HG02763 (cell line): ENCODE data around the gene TRIM17.
A peak's percentile ranks its signal among the peaks of the same experiment; 100 is the strongest.

ENCODE experiments used
- ATAC-seq: cut with Tn5 transposase; IDR thresholded peaks from one replicate; pipeline ENCODE4 v1.9.1; 2021; ENCODE audit warnings: mild to moderate bottlenecking, moderate library complexity; ENCODE audit not compliant: unreplicated experiment

TRIM17 gene

GRCh38 chr1:228416217-228416933, at the start of gene TRIM17:
Gene TRIM17, minus strand, starts transcription at chr1:228416861. Its CDS starts 1,789 bp downstream, at chr1:228415072.
- ATAC-seq: no peak

- ATAC-seq: no peak
Observed at GRCh38 chr1:228465571-228466146, 49.0 kb upstream of the TRIM17 start.

- no peak for ATAC-seq
Observed at GRCh38 chr1:228465141-228465540, 48.5 kb upstream of the TRIM17 start.

- peak; percentile 88 for ATAC-seq
Observed at GRCh38 chr1:228464487-228464983, 47.9 kb upstream of the TRIM17 start.

GRCh38 chr1:228463559-228464455, 47.1 kb upstream of the TRIM17 start:
- ATAC-seq: peak; percentile 41

GRCh38 chr1:228463009-228463558, 46.4 kb upstream of the TRIM17 start:
- ATAC-seq: no peak

GRCh38 chr1:228462560-228462959, 45.9 kb upstream of the TRIM17 start:
- ATAC-seq: no peak

GRCh38 chr1:228460821-228461220, 44.2 kb upstream of the TRIM17 start:
- no peak for ATAC-seq

- ATAC-seq: no peak
Observed at GRCh38 chr1:228459091-228459993, 42.7 kb upstream of the TRIM17 start.

GRCh38 chr1:228457396-228458176, 40.9 kb upstream of the TRIM17 start:
- peak; percentile 94 for ATAC-seq

- ATAC-seq: no peak
Observed at GRCh38 chr1:228457017-228457395, 40.3 kb upstream of the TRIM17 start.

GRCh38 chr1:228456252-228457016, 39.8 kb upstream of the TRIM17 start:
- ATAC-seq: no peak

- ATAC-seq: no peak
Observed at GRCh38 chr1:228455715-228456114, 39.1 kb upstream of the TRIM17 start.

GRCh38 chr1:228454238-228454637, 37.6 kb upstream of the TRIM17 start:
- no peak for ATAC-seq

- no peak for ATAC-seq
Observed at GRCh38 chr1:228453614-228454013, 37.0 kb upstream of the TRIM17 start.

- ATAC-seq: no peak
Observed at GRCh38 chr1:228453022-228453560, 36.4 kb upstream of the TRIM17 start.

GRCh38 chr1:228452194-228453021, 35.7 kb upstream of the TRIM17 start:
- ATAC-seq: no peak
